ENCODE data around the gene NAA35.

NAA35 gene

DNA sequence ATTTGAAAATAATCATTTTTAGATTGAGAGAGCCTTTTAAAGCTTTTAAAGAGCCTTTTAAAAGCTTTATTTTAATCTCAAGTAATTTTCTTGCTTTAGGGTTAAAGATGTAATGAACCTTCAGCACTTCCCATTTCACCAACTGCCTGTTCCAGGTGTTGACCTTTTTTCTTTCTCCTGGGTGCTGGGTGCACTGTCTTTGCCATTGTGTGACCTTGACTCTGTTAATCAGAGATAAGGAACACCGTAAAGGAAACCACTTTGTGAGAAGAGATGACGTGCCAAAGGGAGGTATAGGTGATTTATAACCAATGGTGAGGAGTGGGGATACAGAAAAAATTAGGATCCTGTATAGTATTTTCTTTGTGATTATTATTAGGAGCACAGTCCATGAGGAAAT is 68.2 kb downstream of the NAA35 start:
- Histone ChIP-seq H3K14ac (ENCODE audit: low read length in 2 of 2) (no peak overlapping the region), H3K4ac (ENCODE audit: low read depth in 1 of 2, low read length in 2 of 2) (no peak overlapping the region), H4K8ac (ENCODE audit: low read length) (no peak overlapping the region), H3K9ac (ENCODE audit: low read length) (no peak overlapping the region), H4K91ac (ENCODE audit: low read length) (no peak overlapping the region), H3K4me3 (ENCODE audit: insufficient read depth in 1 of 2, low read depth in 1 of 2, low read length in 2 of 2) (no peak overlapping the region), H3K4me2 (ENCODE audit: low read length, poor library complexity, severe bottlenecking) (no peak overlapping the region), H2BK12ac (ENCODE audit: low read length in 2 of 2) (no peak overlapping the region), H2BK120ac (ENCODE audit: low read depth, low read length) (no peak overlapping the region), H2BK15ac (ENCODE audit: low read depth, poor library complexity, severe bottlenecking) (no peak overlapping the region), H3K9me3 (ENCODE audit: control insufficient read depth, low read length) (peaks cover 11% of the 10 kb centered on the region), H2AFZ (ENCODE audit: low read depth, low read length) (no peak overlapping the region), H3K4me1 (ENCODE audit: control insufficient read depth, insufficient read depth, low read depth, low read length) (no peaks in the 10 kb centered on the region), H3K18ac (ENCODE audit: low read depth in 1 of 2, low read length in 2 of 2) (no peak overlapping the region), H3K27ac (ENCODE audit: low read length, poor library complexity, severe bottlenecking) (no peak overlapping the region), H2AK5ac (ENCODE audit: low read length, severe bottlenecking) (no peak overlapping the region), H3K79me1 (replicated peaks; ENCODE audit: low read length, poor library complexity, severe bottlenecking) (peaks cover 3% of the 10 kb centered on the region), H3K27me3 (ENCODE audit: control insufficient read depth in 1 of 2, insufficient read depth in 1 of 2, low read length in 2 of 2) (no peaks in the 10 kb centered on the region), H2BK5ac (ENCODE audit: low read depth, low read length, poor library complexity, severe bottlenecking) (no peak overlapping the region), H3K23ac (ENCODE audit: low read length in 2 of 2) (no peak overlapping the region), H3K36me3 (ENCODE audit: control insufficient read depth in 1 of 2, insufficient read depth in 2 of 2, low read depth in 1 of 2, low read length in 2 of 2) (peaks cover 13 to 82% of the 10 kb centered on the region in 2 experiments)
- DNase-seq = no peak
- WGBS = 98% methylated on average over 2 of the region's 2 CpGs

- Histone ChIP-seq H3K27ac (ENCODE audit: low read length, poor library complexity, severe bottlenecking) (no peak overlapping the region), H3K23ac (ENCODE audit: low read length in 2 of 2) (no peak overlapping the region), H2BK120ac (ENCODE audit: low read depth, low read length) (no peak overlapping the region), H2BK12ac (ENCODE audit: low read length in 2 of 2) (no peak overlapping the region), H3K14ac (ENCODE audit: low read length in 2 of 2) (no peak overlapping the region), H3K36me3 (ENCODE audit: control insufficient read depth in 1 of 2, insufficient read depth in 2 of 2, low read depth in 1 of 2, low read length in 2 of 2) (peaks cover 18 to 90% of the 10 kb centered on the region in 2 experiments), H3K4ac (ENCODE audit: low read depth in 1 of 2, low read length in 2 of 2) (no peak overlapping the region), H2BK15ac (ENCODE audit: low read depth, poor library complexity, severe bottlenecking) (no peak overlapping the region), H3K18ac (ENCODE audit: low read depth in 1 of 2, low read length in 2 of 2) (no peak overlapping the region), H3K4me1 (ENCODE audit: control insufficient read depth, insufficient read depth, low read depth, low read length) (no peaks in the 10 kb centered on the region), H4K8ac (ENCODE audit: low read length) (no peak overlapping the region), H2BK5ac (ENCODE audit: low read depth, low read length, poor library complexity, severe bottlenecking) (no peak overlapping the region), H3K9me3 (ENCODE audit: control insufficient read depth, low read length) (no peaks in the 10 kb centered on the region), H3K4me3 (ENCODE audit: insufficient read depth in 1 of 2, low read depth in 1 of 2, low read length in 2 of 2) (no peak overlapping the region), H3K9ac (ENCODE audit: low read length) (no peak overlapping the region), H3K27me3 (ENCODE audit: control insufficient read depth in 1 of 2, insufficient read depth in 1 of 2, low read length in 2 of 2) (no peaks in the 10 kb centered on the region), H2AFZ (ENCODE audit: low read depth, low read length) (no peak overlapping the region), H3K79me1 (replicated peaks; ENCODE audit: low read length, poor library complexity, severe bottlenecking) (peaks cover 16% of the 10 kb centered on the region), H4K91ac (ENCODE audit: low read length) (no peak overlapping the region), H3K4me2 (ENCODE audit: low read length, poor library complexity, severe bottlenecking) (no peak overlapping the region), H2AK5ac (ENCODE audit: low read length, severe bottlenecking) (no peak overlapping the region)
- 95% methylated on average over 1 of the region's 1 CpG for WGBS
- no peak for DNase-seq
Observed at GRCh38 chr9:86020731-86021130, 79.8 kb downstream of the NAA35 start.

DNA sequence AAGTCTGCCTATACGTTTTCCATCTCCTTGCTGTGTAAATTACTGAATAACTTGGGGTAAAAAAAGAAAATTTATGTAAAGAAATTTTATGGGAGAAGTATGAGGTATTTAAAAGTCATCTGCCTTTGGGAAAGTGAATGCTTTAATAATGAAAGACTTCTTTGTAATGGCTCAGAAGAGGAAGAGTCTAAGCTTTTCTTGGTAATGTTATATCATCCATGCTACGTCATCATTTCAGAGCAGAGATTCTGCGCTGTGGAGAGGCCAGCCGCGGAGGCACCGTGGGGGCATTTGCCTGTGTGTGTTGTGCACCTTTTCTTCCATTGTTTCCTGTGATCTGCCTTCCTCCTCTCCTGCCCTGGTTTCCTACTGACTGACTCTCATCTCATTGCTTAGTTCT is 80.2 kb downstream of the NAA35 start:
- Histone ChIP-seq H4K91ac (ENCODE audit: low read length) (no peak overlapping the region), H2BK120ac (ENCODE audit: low read depth, low read length) (no peak overlapping the region), H3K4me1 (ENCODE audit: control insufficient read depth, insufficient read depth, low read depth, low read length) (no peaks in the 10 kb centered on the region), H4K8ac (ENCODE audit: low read length) (no peak overlapping the region), H2BK5ac (ENCODE audit: low read depth, low read length, poor library complexity, severe bottlenecking) (no peak overlapping the region), H3K4ac (ENCODE audit: low read depth in 1 of 2, low read length in 2 of 2) (no peak overlapping the region), H3K4me2 (ENCODE audit: low read length, poor library complexity, severe bottlenecking) (no peak overlapping the region), H2AK5ac (ENCODE audit: low read length, severe bottlenecking) (no peak overlapping the region), H3K9me3 (ENCODE audit: control insufficient read depth, low read length) (no peaks in the 10 kb centered on the region), H3K9ac (ENCODE audit: low read length) (no peak overlapping the region), H2BK15ac (ENCODE audit: low read depth, poor library complexity, severe bottlenecking) (no peak overlapping the region), H2BK12ac (ENCODE audit: low read length in 2 of 2) (no peak overlapping the region), H3K14ac (ENCODE audit: low read length in 2 of 2) (no peak overlapping the region), H3K36me3 (ENCODE audit: control insufficient read depth in 1 of 2, insufficient read depth in 2 of 2, low read depth in 1 of 2, low read length in 2 of 2) (peaks cover 19 to 93% of the 10 kb centered on the region in 2 experiments), H3K79me1 (replicated peaks; ENCODE audit: low read length, poor library complexity, severe bottlenecking) (peaks cover 16% of the 10 kb centered on the region), H3K23ac (ENCODE audit: low read length in 2 of 2) (no peak overlapping the region), H3K27me3 (ENCODE audit: control insufficient read depth in 1 of 2, insufficient read depth in 1 of 2, low read length in 2 of 2) (no peaks in the 10 kb centered on the region), H3K27ac (ENCODE audit: low read length, poor library complexity, severe bottlenecking) (no peak overlapping the region), H3K4me3 (ENCODE audit: insufficient read depth in 1 of 2, low read depth in 1 of 2, low read length in 2 of 2) (no peak overlapping the region), H3K18ac (ENCODE audit: low read depth in 1 of 2, low read length in 2 of 2) (no peak overlapping the region), H2AFZ (ENCODE audit: low read depth, low read length) (no peak overlapping the region)
- no peak for DNase-seq
- WGBS = 99% methylated on average over 6 of the region's 6 CpGs

DNA sequence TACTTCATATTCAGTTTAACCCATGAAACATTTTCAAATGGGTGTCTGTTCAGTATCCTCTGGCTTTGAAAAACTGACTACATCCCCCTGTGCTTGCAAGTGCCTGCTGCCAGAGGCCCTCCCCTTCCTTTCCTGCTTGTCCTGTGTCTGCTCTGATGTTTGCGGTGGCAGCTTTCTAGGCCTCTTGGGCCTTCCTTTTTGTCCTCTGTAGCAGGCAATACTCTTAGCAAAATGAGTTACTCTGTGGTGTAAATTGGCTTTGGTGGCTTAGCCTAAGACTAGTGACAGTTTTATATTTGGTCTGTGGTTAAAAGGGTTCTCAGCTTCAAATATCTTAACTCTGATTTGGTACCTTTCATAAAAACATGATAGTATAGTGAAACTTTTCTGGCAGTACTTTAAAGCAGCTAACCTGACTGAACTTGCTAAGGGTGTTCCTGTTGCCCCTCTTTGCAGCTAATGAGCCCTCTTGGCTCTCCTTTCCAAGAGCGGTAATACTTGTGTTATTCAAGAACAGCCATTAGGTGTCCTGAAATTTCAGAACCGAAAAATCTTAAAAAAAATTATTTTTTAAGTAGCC is 81.8 kb downstream of the NAA35 start:
- 78% methylated on average over 1 of the region's 3 CpGs for WGBS
- Histone ChIP-seq H3K4me1 (ENCODE audit: control insufficient read depth, insufficient read depth, low read depth, low read length) (no peaks in the 10 kb centered on the region), H3K79me1 (replicated peaks; ENCODE audit: low read length, poor library complexity, severe bottlenecking) (peaks cover 18% of the 10 kb centered on the region), H2AK5ac (ENCODE audit: low read length, severe bottlenecking) (no peak overlapping the region), H4K8ac (ENCODE audit: low read length) (no peak overlapping the region), H3K36me3 (ENCODE audit: control insufficient read depth in 1 of 2, insufficient read depth in 2 of 2, low read depth in 1 of 2, low read length in 2 of 2) (peaks cover 19 to 93% of the 10 kb centered on the region in 2 experiments), H2BK5ac (ENCODE audit: low read depth, low read length, poor library complexity, severe bottlenecking) (no peak overlapping the region), H3K23ac (ENCODE audit: low read length in 2 of 2) (no peak overlapping the region), H3K9ac (ENCODE audit: low read length) (no peak overlapping the region), H3K4me2 (ENCODE audit: low read length, poor library complexity, severe bottlenecking) (no peak overlapping the region), H3K4me3 (ENCODE audit: insufficient read depth in 1 of 2, low read depth in 1 of 2, low read length in 2 of 2) (no peak overlapping the region), H2AFZ (ENCODE audit: low read depth, low read length) (no peak overlapping the region), H4K91ac (ENCODE audit: low read length) (no peak overlapping the region), H3K4ac (ENCODE audit: low read depth in 1 of 2, low read length in 2 of 2) (no peak overlapping the region), H3K18ac (ENCODE audit: low read depth in 1 of 2, low read length in 2 of 2) (no peak overlapping the region), H3K27me3 (ENCODE audit: control insufficient read depth in 1 of 2, insufficient read depth in 1 of 2, low read length in 2 of 2) (no peaks in the 10 kb centered on the region), H3K27ac (ENCODE audit: low read length, poor library complexity, severe bottlenecking) (no peak overlapping the region), H3K9me3 (ENCODE audit: control insufficient read depth, low read length) (no peaks in the 10 kb centered on the region), H2BK12ac (ENCODE audit: low read length in 2 of 2) (no peak overlapping the region), H2BK120ac (ENCODE audit: low read depth, low read length) (no peak overlapping the region), H3K14ac (ENCODE audit: low read length in 2 of 2) (no peak overlapping the region), H2BK15ac (ENCODE audit: low read depth, poor library complexity, severe bottlenecking) (no peak overlapping the region)
- no peak for DNase-seq
